ENCODE data around the gene TMTC2. TPM values are rescaled to one million over a fixed set of nuclear protein-coding genes. Genes with fewer than 3 reads are reported as not detected.

The TMTC2 gene
- total and polyA plus RNA-seq, 10 of the 15 experiments (the other 5 are each of a cell fraction or from before 2014, with no cell fraction given): 0.14 to 9.7 (median 1.2) TPM

DNA sequence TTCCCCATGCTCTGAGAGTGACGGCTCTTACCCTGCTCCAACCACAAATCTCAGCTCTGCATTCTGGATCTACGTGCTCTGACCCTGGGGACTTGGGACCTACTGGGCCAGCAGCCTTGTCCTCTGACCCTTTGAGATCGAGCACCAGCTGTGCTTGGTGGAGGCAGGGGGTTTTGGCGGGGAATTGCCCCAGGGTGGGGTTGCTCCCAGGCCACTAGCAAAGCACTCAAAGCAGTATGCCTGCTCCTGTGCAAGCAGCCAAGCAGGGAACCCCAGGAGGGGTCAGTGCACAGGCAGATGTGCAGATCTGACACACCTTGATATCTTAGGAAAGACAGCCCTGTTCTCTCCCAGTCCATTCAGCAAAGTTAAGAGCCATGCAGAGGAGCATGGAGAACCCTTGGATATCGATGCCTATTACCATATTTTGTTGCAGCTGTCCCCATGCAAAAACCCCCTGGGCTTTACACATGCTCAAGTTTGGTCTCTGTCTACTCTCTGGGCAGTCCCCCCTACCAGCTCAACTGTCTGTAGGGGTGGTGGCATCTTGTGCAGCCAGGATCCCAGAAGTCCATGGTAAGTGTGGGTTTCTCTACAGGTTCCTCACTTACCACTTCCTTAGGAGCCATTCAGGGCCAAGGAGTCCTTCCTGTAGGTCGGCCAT lies 319.0 kb downstream of the TMTC2 start:
- ChIA-PET POLR2A (no interaction called here), RAD21 (ENCODE audit: unreplicated experiment) (interaction anchor here (1.0 kb wide), 1 partner anchor 319 kb away, joined by 7 read pairs; the partner anchor contains the start of gene TMTC2), CTCF (interaction anchor here (0.8 to 1.1 kb wide), 4 partner anchors 11 to 818 kb away, joined by 3 to 4 read pairs (median 4); no protein-coding TSS in a partner anchor), SMC1A (ENCODE audit: uncharacterized antibody, unreplicated experiment) (interaction anchor here (0.7 to 1.0 kb wide), 2 partner anchors 189 to 319 kb away, joined by 3 read pairs; partner anchors contain the start of gene TMTC2)
- WGBS (ENCODE audit: insufficient coverage, insufficient replicate concordance, low lambda C conversion rate, missing lambda C conversion rate): 27% methylated on average over 6 of the region's 6 CpGs
- no TSS peak for BruUV-seq (replicated peaks)
- Histone ChIP-seq H3K4me2 (ENCODE audit: control insufficient read depth, insufficient read depth) (peak overlapping the region; percentile 25; the same call in 1 of the 2 replicates), H2AFZ (ENCODE audit: control insufficient read depth, low read depth, low read length) (peak overlapping the region; percentile 7; the same call in 1 of the 2 replicates), H3K36me3 (ENCODE audit: control insufficient read depth in 2 of 2, insufficient read depth in 2 of 2, low read length in 1 of 2) (no peaks in the 10 kb centered on the region), H3K27ac (ENCODE audit: control insufficient read depth, insufficient read depth) (no peak overlapping the region), H3K4me1 (ENCODE audit: control insufficient read depth, insufficient read depth, low read length) (no peaks in the 10 kb centered on the region), H4K20me1 (ENCODE audit: control insufficient read depth, insufficient read depth) (no peaks in the 10 kb centered on the region), H3K9ac (ENCODE audit: control insufficient read depth, insufficient read depth, low read length) (no peak overlapping the region), H3K9me3 (replicated peaks; ENCODE audit: control insufficient read depth, insufficient read depth, low read length) (peaks cover 5% of the 10 kb centered on the region; the same call in 2 of the 3 replicates), H3K27me3 (replicated peaks in 1 of 2; ENCODE audit: control insufficient read depth in 2 of 2, insufficient read depth in 2 of 2, low read length in 1 of 2) (no peaks in the 10 kb centered on the region), H3K79me2 (ENCODE audit: control insufficient read depth, insufficient read depth, low read length) (no peaks in the 10 kb centered on the region), H3K4me3 (no peak overlapping the region)
- FAIRE-seq (no peak), ATAC-seq (peak; percentile 91), DNase-seq (ENCODE audit: low read depth, low spot score) (peak; percentile 16)
- TF ChIP-seq TCF7 (IDR thresholded peaks at IDR 0.05; ENCODE audit: borderline replicate concordance): no peak
- TF ChIP-seq TCF12 (IDR thresholded peaks at IDR 0.05; ENCODE audit: low read depth, low read length): peak; percentile 90
- TF ChIP-seq NR2F1 (conservative IDR thresholded peaks at IDR 0.05): 0 out of 2 replicates have a peak, but pooled peaks have one; percentile 48
- peak; percentile 75 for TF ChIP-seq RELA (IDR thresholded peaks at IDR 0.05; ENCODE audit: borderline replicate concordance, partially characterized antibody)
- no peak for TF ChIP-seq MTA3 (IDR thresholded peaks at IDR 0.05; ENCODE audit: borderline replicate concordance, low read length)
- no peak for TF ChIP-seq TBL1XR1 (IDR thresholded peaks at IDR 0.05; ENCODE audit: low read depth, low read length)
- 0 out of 2 replicates have a peak, but pooled peaks have one; percentile 14 for TF ChIP-seq CREM (IDR thresholded peaks at IDR 0.05; ENCODE audit: low read depth)
- in situ Hi-C loops (cut with MboI) (loop anchor here (25.0 kb wide), 1 partner anchor 807 kb away; no protein-coding TSS in a partner anchor), intact Hi-C loops (cut with micrococcal nuclease; ENCODE audit: unreplicated experiment) (no loop called here)

DNA sequence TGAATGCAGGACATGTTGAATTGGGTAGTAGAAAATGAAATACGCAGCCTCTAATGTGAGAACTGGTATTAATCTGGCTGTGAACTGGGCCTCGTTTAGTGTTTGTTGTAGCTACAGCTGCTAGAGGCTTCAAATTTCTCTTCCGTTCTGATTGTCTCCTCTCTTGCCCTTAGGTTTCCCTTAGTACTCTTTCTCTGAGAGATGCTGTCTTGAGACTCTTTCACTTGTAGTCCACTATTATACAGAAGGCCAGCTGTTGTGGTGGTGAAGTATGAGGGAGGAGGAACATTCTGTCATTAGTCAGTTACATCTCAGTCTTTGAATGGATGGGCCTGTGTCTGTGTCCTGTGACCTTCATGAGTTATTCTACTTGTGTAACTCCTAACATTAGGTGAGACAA lies 322.0 kb downstream of the TMTC2 start:
- RAD21 ChIA-PET (ENCODE audit: unreplicated experiment): interaction anchor here (1.5 kb wide), 1 partner anchor 12 kb away, joined by 3 read pairs; no protein-coding TSS in a partner anchor
- Histone ChIP-seq H3K27me3 (replicated peaks in 1 of 2; ENCODE audit: control insufficient read depth in 2 of 2, insufficient read depth in 2 of 2, low read length in 1 of 2) (no peaks in the 10 kb centered on the region), H3K4me3 (no peak overlapping the region), H3K4me2 (ENCODE audit: control insufficient read depth, insufficient read depth) (no peak overlapping the region), H3K36me3 (ENCODE audit: control insufficient read depth in 2 of 2, insufficient read depth in 2 of 2, low read length in 1 of 2) (no peaks in the 10 kb centered on the region), H3K27ac (ENCODE audit: control insufficient read depth, insufficient read depth) (no peak overlapping the region), H3K9me3 (replicated peaks; ENCODE audit: control insufficient read depth, insufficient read depth, low read length) (peaks cover 5% of the 10 kb centered on the region; the same call in 2 of the 3 replicates), H3K4me1 (ENCODE audit: control insufficient read depth, insufficient read depth, low read length) (no peaks in the 10 kb centered on the region), H4K20me1 (ENCODE audit: control insufficient read depth, insufficient read depth) (no peaks in the 10 kb centered on the region), H3K79me2 (ENCODE audit: control insufficient read depth, insufficient read depth, low read length) (no peaks in the 10 kb centered on the region), H3K9ac (ENCODE audit: control insufficient read depth, insufficient read depth, low read length) (no peak overlapping the region), H2AFZ (ENCODE audit: control insufficient read depth, low read depth, low read length) (no peak overlapping the region)
- no TSS peak for BruUV-seq (replicated peaks)
- CTCF ChIA-PET: no interaction called here
- ATAC-seq: no peak
- DNase-seq (ENCODE audit: low read depth, low spot score): no peak
- 33% methylated on average over 3 of the region's 3 CpGs for WGBS (ENCODE audit: insufficient coverage, insufficient replicate concordance, low lambda C conversion rate, missing lambda C conversion rate)
- intact Hi-C loops (cut with micrococcal nuclease; ENCODE audit: unreplicated experiment): no loop called here
- no peak for FAIRE-seq
- POLR2A ChIA-PET: no interaction called here
- in situ Hi-C loops (cut with MboI): loop anchor here (25.0 kb wide), 1 partner anchor 804 kb away; no protein-coding TSS in a partner anchor
- SMC1A ChIA-PET (ENCODE audit: uncharacterized antibody, unreplicated experiment): no interaction called here
- TF ChIP-seq, protein P1, sequence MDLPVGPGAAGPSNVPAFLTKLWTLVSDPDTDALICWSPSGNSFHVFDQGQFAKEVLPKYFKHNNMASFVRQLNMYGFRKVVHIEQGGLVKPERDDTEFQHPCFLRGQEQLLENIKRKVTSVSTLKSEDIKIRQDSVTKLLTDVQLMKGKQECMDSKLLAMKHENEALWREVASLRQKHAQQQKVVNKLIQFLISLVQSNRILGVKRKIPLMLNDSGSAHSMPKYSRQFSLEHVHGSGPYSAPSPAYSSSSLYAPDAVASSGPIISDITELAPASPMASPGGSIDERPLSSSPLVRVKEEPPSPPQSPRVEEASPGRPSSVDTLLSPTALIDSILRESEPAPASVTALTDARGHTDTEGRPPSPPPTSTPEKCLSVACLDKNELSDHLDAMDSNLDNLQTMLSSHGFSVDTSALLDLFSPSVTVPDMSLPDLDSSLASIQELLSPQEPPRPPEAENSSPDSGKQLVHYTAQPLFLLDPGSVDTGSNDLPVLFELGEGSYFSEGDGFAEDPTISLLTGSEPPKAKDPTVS (IDR thresholded peaks at IDR 0.05; ENCODE audit: low read depth, low read length): no peak
- TF ChIP-seq ATF7 (IDR thresholded peaks at IDR 0.05; ENCODE audit: low read depth) (no peak), TBL1XR1 (IDR thresholded peaks at IDR 0.05; ENCODE audit: low read depth, low read length) (no peak), CBX5 (IDR thresholded peaks at IDR 0.05; ENCODE audit: low read depth) (no peak), ESRRA (IDR thresholded peaks at IDR 0.05; ENCODE audit: low read length) (no peak)
- TF ChIP-seq, protein P2, sequence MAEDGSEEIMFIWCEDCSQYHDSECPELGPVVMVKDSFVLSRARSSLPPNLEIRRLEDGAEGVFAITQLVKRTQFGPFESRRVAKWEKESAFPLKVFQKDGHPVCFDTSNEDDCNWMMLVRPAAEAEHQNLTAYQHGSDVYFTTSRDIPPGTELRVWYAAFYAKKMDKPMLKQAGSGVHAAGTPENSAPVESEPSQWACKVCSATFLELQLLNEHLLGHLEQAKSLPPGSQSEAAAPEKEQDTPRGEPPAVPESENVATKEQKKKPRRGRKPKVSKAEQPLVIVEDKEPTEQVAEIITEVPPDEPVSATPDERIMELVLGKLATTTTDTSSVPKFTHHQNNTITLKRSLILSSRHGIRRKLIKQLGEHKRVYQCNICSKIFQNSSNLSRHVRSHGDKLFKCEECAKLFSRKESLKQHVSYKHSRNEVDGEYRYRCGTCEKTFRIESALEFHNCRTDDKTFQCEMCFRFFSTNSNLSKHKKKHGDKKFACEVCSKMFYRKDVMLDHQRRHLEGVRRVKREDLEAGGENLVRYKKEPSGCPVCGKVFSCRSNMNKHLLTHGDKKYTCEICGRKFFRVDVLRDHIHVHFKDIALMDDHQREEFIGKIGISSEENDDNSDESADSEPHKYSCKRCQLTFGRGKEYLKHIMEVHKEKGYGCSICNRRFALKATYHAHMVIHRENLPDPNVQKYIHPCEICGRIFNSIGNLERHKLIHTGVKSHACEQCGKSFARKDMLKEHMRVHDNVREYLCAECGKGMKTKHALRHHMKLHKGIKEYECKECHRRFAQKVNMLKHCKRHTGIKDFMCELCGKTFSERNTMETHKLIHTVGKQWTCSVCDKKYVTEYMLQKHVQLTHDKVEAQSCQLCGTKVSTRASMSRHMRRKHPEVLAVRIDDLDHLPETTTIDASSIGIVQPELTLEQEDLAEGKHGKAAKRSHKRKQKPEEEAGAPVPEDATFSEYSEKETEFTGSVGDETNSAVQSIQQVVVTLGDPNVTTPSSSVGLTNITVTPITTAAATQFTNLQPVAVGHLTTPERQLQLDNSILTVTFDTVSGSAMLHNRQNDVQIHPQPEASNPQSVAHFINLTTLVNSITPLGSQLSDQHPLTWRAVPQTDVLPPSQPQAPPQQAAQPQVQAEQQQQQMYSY (CRISPR knock-in tag; IDR thresholded peaks at IDR 0.05): no peak

All from GM12878 (cell line).